GM19468 (cell line): Measurements from ENCODE around the gene DENND1C.

ENCODE experiments used
- ATAC-seq: cut with Tn5 transposase; IDR thresholded peaks from one replicate; pipeline ENCODE4 v1.9.1; 2021; ENCODE audit warnings: mild to moderate bottlenecking, moderate library complexity, moderate number of reproducible peaks; ENCODE audit not compliant: unreplicated experiment; ENCODE audit errors: extremely low read depth

The DENND1C gene

DNA sequence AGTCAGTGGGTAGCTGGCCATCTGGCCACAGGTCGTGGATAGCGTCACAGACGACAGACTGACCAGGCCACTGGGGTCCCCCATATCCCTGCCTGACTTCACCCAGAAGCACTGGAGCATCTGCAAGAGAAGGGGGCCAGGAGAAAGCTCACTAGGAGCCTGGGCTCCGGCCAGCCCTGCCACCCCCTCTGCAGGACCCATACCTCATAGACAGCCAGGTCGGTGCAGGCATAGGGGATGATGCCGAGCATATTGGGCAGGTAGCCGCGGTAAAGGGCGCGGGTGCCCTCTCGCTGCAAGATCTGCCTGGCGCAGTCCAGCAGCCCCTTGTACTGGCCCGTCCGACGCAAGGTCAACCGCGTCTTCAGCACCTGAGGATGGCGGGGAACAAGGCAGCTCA lies 54.5 kb downstream of the DENND1C start:
- ATAC-seq = no peak

DNA sequence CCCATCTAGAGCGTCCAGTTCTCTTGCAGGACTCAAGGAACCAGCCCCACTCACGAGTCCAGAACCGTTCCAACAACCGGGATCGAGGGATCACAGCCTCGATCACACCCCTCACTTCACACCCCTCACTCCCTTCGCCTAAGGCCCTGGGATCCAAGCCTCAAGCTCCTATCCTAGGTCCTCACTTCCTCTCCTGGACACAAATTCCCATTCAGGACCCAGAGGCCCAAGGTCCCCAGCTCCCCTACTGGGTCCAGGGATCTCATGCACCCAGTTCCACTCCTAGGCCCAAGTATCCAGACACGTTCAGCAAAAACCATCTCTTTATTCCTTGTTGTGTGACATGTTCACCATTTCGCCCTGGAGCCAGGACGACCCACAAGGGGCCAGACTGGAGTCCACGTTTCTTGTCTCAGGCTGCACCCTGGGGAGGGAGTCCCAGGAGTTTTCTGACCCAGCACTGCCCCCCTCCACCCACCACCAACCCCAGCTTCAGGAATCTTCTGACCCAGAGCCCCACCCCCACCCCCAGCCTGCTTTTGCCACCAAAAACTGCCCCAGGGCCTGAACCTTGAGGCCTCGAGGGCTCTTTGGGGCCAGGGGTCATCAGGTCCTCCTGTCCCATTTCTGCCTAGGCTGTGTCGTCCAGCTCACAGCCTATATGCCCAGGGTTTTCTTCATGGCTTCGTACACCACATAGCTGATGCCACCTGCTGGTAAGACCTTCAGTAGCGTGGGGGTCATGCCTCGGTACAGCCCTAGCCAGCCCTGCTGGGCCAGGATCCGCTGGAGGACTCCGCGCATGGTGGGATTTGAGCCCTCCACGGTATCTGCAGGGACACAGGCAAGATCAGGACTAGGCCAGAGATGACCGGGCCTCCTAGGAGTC lies 55.6 kb downstream of the DENND1C start:
- no peak for ATAC-seq

GRCh38 chr19:6424939-6425731 lies 56.5 kb downstream of the DENND1C start:
- ATAC-seq = peak; percentile 72

DNA sequence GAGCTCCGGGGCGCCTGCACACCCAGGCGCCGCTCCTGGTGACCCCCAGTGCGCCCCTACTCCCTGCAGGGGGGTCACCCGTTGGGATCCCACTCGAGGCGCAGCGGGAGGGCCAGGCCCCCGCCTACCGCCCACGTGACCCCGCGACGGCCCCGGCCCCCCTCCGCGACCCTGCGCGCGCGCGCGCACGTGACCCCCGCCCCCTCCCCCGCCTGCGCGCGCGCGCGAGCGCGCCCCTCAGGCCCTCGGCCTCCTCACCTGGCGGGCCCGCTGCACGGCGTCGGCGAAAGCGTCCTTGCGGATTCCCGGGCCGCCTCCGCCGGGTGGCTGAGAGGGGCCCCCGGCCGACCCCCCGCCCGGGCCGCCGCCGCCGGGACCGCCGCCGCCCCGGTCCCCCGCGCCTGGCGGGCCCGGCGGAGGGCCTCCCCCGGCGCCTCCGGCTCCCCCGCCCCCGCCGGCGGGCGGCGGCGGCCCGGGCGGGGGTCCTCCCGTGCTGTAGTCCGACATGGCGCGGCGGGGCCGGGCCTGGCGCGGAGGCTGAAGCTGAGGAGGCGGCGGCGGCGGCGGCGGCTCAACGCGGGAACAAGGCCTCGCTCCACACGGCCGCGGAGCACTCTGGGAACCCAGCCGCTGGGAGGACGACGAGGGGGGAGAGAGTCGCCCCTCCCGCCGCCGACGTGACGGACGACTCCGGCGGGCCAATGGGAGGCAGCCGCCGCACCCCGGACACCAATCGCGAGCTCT lies 57.2 kb downstream of the DENND1C start, which contains the start of gene KHSRP:
Gene KHSRP, minus strand, starts transcription at position 617 of the 744 bp plus-strand sequence. Its CDS starts 110 bp downstream, at position 507.
- ATAC-seq = no peak

- no peak for ATAC-seq
These were observed 57.9 kb downstream of the DENND1C start for GRCh38 chr19:6423499-6424194.

DNA sequence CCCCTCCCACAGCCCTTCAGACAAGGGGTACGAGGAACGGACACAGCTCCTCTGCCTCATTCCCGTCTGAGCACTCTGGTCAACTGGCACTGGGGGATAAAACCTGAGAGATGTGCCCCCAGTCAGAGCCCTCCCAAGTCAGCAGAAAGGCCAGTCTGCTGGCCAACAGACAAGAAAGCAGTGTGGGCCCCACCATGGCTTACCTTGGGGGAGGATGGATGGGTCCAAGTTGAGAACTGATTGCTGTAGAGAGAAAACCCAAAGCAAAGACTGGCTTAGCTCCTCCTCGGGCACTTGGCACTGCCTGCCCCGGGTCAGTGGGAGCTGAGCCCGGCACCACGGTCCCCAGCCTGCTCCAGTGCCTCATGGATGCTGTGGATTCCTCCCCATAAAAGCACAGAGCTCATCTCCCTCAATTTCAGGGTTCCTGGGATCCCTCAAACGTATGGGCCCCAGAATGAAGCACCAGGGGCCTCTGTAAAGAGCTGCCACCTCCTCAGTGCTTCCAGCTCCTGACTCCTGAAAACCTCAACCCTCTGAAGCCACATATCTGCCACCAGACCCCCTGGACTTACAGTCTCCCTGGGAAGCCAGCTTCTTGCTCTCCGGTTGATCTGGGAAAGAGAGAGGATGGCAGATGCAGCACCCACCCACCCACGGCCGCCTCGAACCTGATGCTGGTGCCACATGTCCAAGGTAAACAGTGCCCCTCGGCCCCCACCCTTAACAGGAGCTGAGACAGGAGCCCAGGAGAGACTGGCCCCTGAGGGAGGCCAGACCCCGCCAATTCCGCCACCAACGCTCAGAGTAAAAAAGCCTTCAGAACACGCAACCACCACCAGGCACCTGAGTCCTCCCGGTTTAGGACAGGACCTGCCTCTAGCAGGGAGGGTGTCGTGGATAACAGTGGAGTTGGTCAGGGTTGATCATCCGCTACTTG lies 60.2 kb downstream of the DENND1C start:
- ATAC-seq = no peak

DNA sequence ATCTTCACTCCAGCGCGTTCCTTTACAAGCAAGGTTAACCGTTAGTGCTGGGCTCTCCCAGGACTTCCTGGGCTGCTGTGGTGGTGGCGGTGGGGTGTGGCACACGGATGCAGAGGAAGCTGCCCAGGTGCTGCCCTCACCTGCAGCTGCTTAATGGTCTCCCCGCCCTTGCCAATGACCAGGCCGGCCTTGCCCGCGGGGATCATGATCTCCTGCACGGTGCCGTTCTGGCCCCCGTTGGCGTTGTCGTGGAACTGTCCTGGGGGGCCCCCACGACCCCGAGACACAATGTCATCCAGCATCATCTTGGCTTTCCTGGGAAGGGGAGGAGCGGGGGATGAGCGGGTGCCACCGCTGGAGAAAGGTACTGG lies 63.0 kb downstream of the DENND1C start:
- no peak for ATAC-seq

GRCh38 chr19:6417713-6418561 lies 63.6 kb downstream of the DENND1C start:
- ATAC-seq = no peak
